ENCODE results near the gene TEDC2. TPM values are rescaled to one million over a fixed set of nuclear protein-coding genes. Genes with fewer than 3 reads are reported as not detected.

Gene TEDC2
- total and polyA plus RNA-seq, 2 experiments from 2014 or later = 27.3 to 34.4 TPM

DNA sequence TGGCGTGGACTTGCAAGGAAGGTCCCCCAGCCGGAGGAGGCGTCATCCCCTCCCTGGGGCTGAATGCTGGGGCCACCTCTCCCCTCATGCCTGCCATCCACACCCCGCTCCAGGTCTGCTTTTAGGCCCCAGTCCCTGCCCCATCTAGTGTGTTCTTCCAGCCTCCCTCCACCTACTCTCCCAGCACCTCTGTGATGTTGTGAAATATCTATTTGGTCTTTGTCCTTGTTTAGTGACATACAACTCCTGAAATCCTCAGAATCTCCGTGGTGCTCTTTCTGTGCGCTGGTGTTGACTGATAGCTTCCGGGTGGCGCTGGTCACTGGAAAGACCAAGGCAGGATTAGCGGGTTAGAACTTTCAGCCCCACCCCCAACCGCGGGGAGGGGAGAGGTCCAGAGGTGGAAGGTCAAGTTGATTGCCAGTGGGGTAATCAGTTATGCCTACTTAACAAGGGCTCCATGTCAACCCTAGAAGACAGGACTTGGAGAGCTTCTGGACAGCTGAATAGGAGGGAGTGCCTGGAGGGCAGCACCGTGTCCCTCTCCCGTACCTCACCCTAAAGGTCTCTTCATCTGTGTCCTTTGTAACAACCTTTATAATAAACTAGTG lies 25.1 kb downstream of the TEDC2 start:
- no peak for DNase-seq (ENCODE audit: low read depth in 1 of 2, low spot score in 1 of 2)
- Histone ChIP-seq H3K9me3 (ENCODE audit: low read depth) (no peaks in the 10 kb centered on the region), H3K27me3 (no peaks in the 10 kb centered on the region), H3K27ac (peak overlapping the region; percentile 53), H3K4me1 (ENCODE audit: low read depth) (peaks cover 9% of the 10 kb centered on the region), H3K4me3 (no peak overlapping the region), H3K36me3 (no peaks in the 10 kb centered on the region)
- no peak for TF ChIP-seq CTCF (IDR thresholded peaks at IDR 0.05; ENCODE audit: low read depth, low read length)

DNA sequence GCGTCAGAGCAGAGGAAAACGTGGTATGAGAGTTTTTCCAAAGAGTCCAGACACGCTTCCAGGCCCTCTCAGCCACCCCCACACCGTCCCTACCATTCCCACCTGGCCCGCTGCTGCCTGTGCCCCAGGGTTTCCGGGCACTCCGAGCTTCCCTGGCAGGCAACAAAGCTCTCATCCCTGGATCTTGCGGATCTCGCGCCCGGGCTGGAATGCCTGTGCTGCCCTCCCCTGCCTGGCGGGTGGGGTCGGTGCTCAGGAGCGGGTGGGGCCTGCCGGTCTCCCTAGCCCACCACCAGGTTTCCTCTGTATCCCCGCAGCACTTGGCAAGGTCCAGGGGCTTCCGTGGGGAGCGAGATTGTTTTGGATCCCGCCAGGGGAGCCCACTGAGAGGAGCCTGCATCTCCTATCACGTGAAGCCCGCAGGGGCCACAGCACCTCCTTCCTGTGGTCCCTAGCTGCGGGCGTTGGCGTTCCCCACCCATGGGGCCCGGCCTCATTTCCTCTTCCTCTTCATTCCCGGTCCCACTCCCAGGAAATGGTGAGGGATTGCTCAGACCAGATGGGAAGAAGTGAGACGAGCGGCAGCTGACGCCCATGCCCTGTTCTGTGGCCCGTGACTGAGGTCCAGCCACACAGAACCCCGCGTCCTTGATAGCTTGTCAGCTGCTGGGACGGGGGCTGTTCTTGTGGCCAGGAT lies 26.1 kb downstream of the TEDC2 start:
- no peak for DNase-seq (ENCODE audit: low read depth in 1 of 2, low spot score in 1 of 2)
- Histone ChIP-seq H3K27ac (peak overlapping the region; percentile 53), H3K36me3 (no peaks in the 10 kb centered on the region), H3K4me1 (ENCODE audit: low read depth) (peaks cover 9% of the 10 kb centered on the region), H3K4me3 (no peak overlapping the region), H3K9me3 (ENCODE audit: low read depth) (no peaks in the 10 kb centered on the region), H3K27me3 (no peaks in the 10 kb centered on the region)
- no peak for TF ChIP-seq CTCF (IDR thresholded peaks at IDR 0.05; ENCODE audit: low read depth, low read length)

DNA sequence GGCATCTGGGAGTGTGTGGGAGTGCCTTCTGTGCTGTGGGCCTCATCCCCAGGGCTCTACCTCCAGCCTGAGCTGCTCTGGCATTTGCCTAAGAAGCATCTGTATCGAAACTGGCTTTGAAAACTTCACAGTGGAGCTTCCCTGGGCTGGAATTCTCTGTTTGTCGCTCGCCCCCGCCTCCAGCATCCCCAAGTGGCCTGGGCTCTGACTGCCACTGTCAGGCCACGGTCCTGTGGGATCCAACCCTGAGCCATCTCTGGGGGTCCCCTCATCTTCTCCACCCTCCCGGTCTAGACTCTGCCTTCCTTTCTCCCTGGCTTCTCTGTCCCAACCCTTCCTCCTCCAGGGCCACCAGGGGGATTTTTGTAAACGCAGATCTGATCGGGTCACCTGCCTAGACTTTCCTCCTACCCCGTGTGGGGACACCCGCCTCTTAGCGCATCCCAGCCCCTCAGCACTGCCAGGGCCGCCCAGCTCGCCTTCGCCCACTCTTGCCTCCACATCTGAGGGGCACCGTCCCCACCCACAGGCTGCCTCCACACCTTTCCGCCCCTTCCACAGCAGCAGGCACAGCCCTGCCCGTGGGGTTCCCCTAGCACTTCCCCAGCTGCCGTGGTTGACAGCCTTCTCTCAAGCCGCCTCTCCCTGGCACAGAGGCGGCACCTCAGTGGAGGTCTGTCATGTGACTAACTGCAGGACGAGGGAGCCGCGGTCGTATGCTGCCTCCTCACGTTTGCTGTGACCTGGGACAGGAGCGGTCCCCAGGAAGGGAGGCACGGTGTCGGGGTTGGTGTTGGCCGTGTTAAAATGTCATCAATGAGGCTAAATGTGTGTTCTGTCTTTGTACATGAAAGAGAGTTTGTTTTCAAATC lies 27.0 kb downstream of the TEDC2 start:
- Histone ChIP-seq H3K4me3 (no peak overlapping the region), H3K27me3 (no peaks in the 10 kb centered on the region), H3K27ac (no peak overlapping the region), H3K36me3 (no peaks in the 10 kb centered on the region), H3K4me1 (ENCODE audit: low read depth) (peaks cover 9% of the 10 kb centered on the region), H3K9me3 (ENCODE audit: low read depth) (no peaks in the 10 kb centered on the region)
- no peak for DNase-seq (ENCODE audit: low read depth in 1 of 2, low spot score in 1 of 2)
- no peak for TF ChIP-seq CTCF (IDR thresholded peaks at IDR 0.05; ENCODE audit: low read depth, low read length)

- H3K9me3 ChIP-seq (ENCODE audit: low read depth) = no peaks in the 10 kb centered on the region
- peaks cover 9% of the 10 kb centered on the region for H3K4me1 ChIP-seq (ENCODE audit: low read depth)
- H3K27ac ChIP-seq = no peak overlapping the region
- no peaks in the 10 kb centered on the region for H3K36me3 ChIP-seq
- H3K27me3 ChIP-seq = no peaks in the 10 kb centered on the region
- no peak for TF ChIP-seq CTCF (IDR thresholded peaks at IDR 0.05; ENCODE audit: low read depth, low read length)
- H3K4me3 ChIP-seq = no peak overlapping the region
- no peak for DNase-seq (ENCODE audit: low read depth in 1 of 2, low spot score in 1 of 2)
Observed at GRCh38 chr16:2487517-2487842, 27.6 kb downstream of the TEDC2 start.

DNA sequence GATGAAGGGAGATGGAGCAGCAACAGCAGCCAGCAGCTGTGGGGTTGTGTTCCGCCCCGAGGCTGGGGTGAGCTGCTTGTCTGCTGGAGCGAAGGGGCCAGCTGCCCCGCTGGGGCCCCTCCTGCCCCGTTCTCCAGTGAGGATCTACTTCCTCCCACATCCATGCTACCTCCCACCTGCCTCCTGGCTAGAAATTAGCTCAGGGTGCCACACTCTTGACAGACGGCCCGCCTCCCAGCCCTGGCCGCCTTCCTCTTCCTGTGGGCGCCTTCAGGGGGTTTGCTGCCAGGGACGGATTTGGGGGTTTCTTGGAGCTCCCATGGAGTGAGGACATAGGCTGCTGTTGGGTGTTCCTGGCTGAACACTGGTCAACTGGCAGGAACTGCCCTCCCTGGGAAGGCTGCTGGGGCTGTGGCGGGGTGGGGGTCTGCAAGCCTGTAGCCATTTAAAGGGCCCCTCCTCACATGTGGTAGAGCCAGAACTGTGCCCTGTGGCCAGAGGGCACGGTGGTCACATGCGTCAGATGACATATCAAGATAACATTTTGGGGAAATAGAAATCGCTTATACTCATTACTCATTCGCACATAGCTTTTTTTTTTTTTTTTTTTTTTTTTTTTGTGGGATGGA lies 28.1 kb downstream of the TEDC2 start:
- Histone ChIP-seq H3K27me3 (no peaks in the 10 kb centered on the region), H3K36me3 (no peaks in the 10 kb centered on the region), H3K27ac (no peak overlapping the region), H3K4me1 (ENCODE audit: low read depth) (peaks cover 9% of the 10 kb centered on the region), H3K4me3 (no peak overlapping the region), H3K9me3 (ENCODE audit: low read depth) (no peaks in the 10 kb centered on the region)
- no peak for TF ChIP-seq CTCF (IDR thresholded peaks at IDR 0.05; ENCODE audit: low read depth, low read length)
- no peak for DNase-seq (ENCODE audit: low read depth in 1 of 2, low spot score in 1 of 2)

Data from cardiac muscle cell (in vitro differentiated cells and primary cell).